Activated CD8-positive, alpha-beta memory T cell treated with anti-CD3 and anti-CD28 coated beads, Interleukin-2, amount 50 U/mL, for 24 hours (primary cell): ENCODE measurements around the gene TTN.
"Not testable (repeated sequence)": the region's sequence is repeated elsewhere in the genome, so short reads cannot be mapped to it uniquely, and the experiment has no call there.

Source experiments
- DNase-seq: peaks from one replicate; pipeline ENCODE4 v3.0.0-alpha.2; 2020; ENCODE audit errors: extremely low read depth

The TTN gene

GRCh38 chr2:178658480-178658879 is 148.7 kb downstream of the TTN start:
- DNase-seq: not testable (repeated sequence)

GRCh38 chr2:178650554-178650953 is 156.7 kb downstream of the TTN start:
- DNase-seq: no peak

GRCh38 chr2:178644919-178645318 is 162.3 kb downstream of the TTN start:
- DNase-seq: no peak

- no peak for DNase-seq
Observed at GRCh38 chr2:178641498-178641897, 165.7 kb downstream of the TTN start.

GRCh38 chr2:178635897-178636296 is 171.3 kb downstream of the TTN start:
- DNase-seq: no peak

GRCh38 chr2:178632729-178633128 is 174.5 kb downstream of the TTN start:
- DNase-seq: no peak

- DNase-seq: no peak
Observed at GRCh38 chr2:178630581-178630980, 176.6 kb downstream of the TTN start.

- DNase-seq: no peak
Observed at GRCh38 chr2:178629463-178629862, 177.8 kb downstream of the TTN start.

GRCh38 chr2:178628605-178629004 is 178.6 kb downstream of the TTN start:
- no peak for DNase-seq

- no peak for DNase-seq
Observed at GRCh38 chr2:178627401-178627800, 179.8 kb downstream of the TTN start.

GRCh38 chr2:178615969-178616368 is 191.3 kb downstream of the TTN start:
- DNase-seq: no peak

- no peak for DNase-seq
Observed at GRCh38 chr2:178602901-178603300, 204.3 kb downstream of the TTN start.

GRCh38 chr2:178592655-178593054 is 214.6 kb downstream of the TTN start:
- no peak for DNase-seq

GRCh38 chr2:178589335-178589734 is 217.9 kb downstream of the TTN start:
- DNase-seq: no peak

GRCh38 chr2:178584666-178585065 is 222.6 kb downstream of the TTN start:
- DNase-seq: no peak

GRCh38 chr2:178579006-178579405 is 228.2 kb downstream of the TTN start:
- DNase-seq: no peak

GRCh38 chr2:178574789-178575188 is 232.4 kb downstream of the TTN start:
- no peak for DNase-seq

- DNase-seq: no peak
Observed at GRCh38 chr2:178568227-178568626, 239.0 kb downstream of the TTN start.

- DNase-seq: no peak
Observed at GRCh38 chr2:178553047-178553446, 254.2 kb downstream of the TTN start.

GRCh38 chr2:178550352-178550751 is 256.9 kb downstream of the TTN start:
- DNase-seq: no peak

GRCh38 chr2:178542569-178542968 is 264.7 kb downstream of the TTN start:
- DNase-seq: no peak

GRCh38 chr2:178542161-178542560 is 265.1 kb downstream of the TTN start:
- DNase-seq: no peak

GRCh38 chr2:178536037-178536436 is 271.2 kb downstream of the TTN start:
- no peak for DNase-seq

- no peak for DNase-seq
Observed at GRCh38 chr2:178531168-178531567, 276.1 kb downstream of the TTN start.

GRCh38 chr2:178530625-178531142 is 276.5 kb downstream of the TTN start:
- DNase-seq: no peak
